Measurements from ENCODE around the gene ARHGEF11.
"Not testable (repeated sequence)": the region's sequence is repeated elsewhere in the genome, so short reads cannot be mapped to it uniquely, and the experiment has no call there.

The ARHGEF11 gene

DNA sequence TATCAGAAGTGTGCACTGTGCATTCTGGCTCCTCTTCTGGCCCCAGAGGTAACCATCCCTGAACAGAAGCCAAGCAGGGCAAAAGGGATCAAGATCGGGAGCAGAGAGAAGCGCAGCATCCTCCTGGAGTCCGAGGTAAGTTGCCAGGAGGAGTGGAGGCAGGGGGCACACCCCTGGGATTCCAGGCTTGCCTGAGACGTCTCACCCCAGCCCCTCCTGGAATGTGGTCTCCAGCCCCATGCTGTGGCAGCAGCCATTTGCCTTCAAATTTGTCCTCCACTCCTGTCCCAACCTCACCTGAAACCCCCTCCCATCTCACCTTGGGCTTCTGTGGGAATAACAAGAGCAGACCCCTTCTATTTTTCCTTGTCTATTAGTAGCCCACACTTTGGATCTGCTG is 115.1 kb downstream of the ARHGEF11 start:
- DNase-seq (ENCODE audit: low read depth) = no peak

DNA sequence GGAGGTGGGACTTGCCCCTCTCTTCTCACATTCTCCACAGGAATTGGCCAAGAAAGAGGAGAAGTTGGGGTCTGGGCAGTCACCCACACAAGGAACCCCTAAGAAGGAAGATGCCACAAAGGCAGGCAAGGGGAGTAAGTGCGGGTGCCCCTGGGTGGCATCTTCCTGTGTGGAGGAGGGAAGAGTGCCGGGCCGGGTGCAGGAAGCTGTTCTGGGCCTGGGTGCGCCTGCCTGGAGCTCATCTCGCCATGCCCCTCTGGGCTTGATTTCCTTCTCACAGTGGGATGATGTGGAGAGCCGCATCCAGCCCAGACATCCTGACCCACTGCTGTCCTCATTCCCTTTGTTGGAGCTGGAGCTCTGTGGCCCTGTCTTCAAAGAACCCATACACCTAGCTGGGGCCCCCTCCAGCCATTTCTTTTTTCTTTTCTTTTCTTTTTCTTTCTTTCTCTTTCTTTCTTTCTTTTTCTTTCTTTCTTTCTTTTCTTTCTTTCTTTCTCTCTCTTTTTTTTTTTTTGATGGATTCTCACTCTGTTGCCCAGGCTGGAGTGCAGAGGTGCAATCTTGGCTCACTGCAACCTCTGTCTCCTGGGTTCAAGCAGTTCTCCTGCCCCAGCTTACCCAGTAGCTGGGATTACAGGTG is 115.8 kb downstream of the ARHGEF11 start:
- no peak for DNase-seq (ENCODE audit: low read depth)

DNA sequence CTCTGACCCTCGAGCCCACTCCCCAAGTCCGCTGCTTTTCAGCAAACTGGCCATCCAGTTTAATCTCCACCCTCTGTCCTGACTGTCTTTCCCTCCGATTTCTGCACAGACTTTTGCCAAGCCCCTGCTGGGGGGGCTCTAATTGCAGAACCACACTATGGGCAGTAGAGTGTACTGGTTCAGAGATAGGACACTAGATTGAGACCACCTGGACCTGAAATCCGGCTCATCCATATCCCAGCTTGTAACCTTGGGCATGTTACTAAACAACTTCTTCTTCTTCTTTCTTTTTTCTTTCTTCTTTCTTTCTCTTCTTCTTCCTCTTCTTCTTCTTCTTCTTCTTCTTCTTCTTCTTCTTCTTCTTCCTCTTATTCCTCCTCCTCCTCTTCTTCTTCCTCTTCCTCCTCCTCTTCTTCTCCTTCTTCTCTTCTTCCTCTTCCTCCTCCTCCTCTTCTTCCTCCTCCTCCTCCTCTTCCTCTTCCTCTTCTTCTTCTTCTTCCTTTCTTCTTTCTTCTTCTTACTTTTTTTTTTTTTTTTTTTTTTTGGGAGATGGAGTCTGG is 117.4 kb downstream of the ARHGEF11 start:
- DNase-seq (ENCODE audit: low read depth) = no peak

DNA sequence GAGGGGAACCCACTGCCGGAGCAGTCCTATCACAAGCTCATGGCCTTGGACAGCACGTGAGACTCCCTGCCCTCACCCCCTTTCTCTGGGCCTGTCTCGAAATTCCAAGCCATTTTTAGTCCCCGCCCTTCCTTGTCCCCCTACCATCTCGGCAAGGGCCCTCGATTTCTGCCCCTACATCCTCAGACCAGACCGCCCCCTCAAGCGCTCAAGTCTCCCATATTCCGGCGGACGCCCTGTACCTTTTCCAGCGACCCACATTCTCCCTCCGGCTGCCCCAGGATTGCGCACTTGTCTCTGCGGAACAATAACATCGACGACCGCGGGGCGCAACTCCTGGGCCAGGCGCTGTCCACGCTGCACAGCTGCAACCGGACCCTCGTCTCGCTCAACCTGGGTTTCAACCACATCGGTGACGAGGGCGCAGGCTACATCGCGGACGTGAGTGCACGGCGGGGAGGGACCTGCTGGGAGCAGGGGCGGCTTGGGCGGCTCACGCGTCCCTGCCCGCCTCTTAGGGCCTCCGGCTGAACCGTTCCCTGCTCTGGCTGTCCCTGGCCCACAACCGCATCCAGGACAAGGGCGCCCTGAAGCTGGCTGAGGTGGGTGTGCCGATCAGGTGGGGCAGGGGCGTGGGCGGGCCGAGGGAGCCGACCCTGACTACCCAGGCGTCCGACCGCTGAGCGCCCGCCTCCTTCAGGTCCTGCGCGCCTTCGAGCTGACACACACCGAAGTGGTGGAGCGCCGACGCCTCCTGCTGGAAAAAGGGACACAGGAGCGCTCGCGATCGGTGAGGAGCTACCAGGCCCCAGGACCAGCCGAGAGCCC is 118.1 kb downstream of the ARHGEF11 start:
- peak; percentile 38 for DNase-seq (ENCODE audit: low read depth)

DNA sequence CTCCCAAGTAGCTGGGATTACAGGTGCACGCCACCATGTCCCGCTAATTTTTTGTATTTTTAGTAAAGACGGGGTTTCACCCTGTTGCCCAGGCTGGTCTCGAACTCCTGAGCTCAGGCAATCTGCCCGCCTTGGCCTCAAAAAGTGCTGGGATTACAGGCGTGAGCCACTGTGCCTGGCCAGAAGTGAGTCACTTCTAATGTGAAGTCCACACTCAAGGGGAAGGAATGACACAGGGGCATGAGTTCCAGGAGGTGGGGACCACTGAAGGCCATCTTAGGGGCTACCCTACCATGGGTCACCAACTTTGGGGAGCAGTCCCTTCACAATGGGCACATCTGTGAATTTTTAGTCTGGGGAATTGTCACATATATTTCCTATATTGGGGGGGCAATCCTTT is 118.8 kb downstream of the ARHGEF11 start:
- not testable (repeated sequence) for DNase-seq (ENCODE audit: low read depth)

DNA sequence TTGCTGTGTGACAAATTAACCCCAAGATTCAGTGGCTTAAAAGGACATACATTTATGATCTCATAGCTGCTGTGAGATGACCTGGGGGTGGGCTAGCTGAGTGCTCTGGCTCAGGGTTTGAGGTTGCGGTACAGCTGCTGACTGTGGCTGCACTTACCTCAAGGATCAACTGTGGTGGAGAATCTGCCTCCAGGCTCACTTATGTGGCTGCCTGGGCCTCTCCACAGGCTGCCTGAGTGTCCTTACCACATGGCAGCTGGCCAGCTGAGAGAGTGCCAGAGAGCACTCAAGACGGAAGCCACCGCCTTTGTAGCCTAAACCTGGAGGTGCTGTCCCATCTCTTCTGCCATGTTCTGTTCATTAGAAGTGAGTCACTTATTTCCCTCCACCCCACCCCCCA is 119.4 kb downstream of the ARHGEF11 start:
- no peak for DNase-seq (ENCODE audit: low read depth)

DNA sequence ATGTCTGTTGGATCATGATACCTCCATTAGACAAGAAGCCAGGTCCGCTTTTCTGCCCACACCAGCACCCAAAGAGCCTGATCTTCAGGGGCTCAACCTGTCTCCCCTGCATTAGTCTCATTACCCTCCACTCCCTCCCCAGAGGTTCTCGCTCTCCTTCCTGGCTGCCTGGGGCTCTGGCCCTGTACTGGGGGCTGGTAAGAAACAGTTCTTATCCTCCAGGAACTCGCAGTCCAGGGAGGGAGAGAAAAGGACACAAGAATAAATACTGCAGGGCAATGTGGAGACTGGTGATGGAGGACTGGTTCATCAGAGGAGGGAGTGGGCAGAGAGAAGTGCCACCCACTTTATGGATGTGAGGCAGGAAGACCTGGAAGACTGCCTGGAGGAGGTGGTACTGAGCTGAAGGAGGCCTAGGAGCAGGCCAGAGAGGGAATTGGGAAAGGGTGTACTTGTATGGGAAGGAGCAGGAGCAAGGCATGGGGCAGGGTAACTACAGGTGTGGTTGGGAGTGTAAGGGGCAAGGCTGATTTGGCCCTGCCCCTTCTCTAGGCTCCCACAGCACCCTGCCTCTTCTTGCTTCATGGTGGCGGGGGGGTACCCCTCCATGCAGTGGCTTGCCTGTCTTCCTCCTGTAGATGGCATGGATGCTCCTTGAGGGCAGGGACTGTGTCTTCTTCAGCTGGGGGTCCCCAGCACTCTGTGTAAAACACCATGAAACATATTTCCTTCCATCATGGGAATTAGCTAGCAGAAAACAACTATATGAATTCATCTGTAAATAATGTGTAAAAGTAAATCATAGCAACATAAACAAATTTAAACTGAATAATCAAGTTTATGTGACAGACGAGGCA is 120.2 kb downstream of the ARHGEF11 start:
- DNase-seq (ENCODE audit: low read depth) = no peak

DNA sequence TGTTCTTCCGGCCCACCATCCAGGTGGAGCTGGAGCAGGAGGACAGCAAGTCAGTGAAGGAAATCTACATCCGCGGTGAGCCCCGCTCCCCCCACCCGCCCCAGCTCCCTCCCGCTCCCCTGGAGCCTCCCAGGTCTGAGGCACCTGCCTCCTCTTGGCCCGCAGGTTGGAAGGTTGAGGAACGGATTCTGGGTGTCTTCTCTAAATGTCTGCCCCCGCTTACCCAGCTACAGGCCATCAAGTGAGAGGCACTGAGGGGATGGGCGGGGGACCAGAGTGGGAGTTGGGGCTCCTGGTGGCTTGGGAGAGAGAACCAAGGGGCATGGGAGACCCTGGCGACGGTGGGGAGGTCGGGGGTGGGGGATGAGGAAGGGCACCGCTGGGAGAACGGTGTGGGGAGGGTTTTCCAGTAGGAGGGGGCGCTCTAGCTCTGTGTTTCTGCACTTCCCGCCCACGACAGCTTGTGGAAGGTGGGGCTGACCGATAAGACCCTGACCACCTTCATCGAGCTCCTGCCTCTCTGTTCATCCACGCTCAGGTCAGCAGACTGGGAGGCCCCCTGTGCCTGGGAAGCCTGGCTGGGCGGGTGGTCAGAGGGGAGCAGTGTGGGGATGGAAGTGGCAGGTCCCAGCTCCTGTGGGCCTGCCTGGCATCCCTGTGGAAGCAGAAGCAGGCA is 120.9 kb downstream of the ARHGEF11 start:
- no peak for DNase-seq (ENCODE audit: low read depth)

DNA sequence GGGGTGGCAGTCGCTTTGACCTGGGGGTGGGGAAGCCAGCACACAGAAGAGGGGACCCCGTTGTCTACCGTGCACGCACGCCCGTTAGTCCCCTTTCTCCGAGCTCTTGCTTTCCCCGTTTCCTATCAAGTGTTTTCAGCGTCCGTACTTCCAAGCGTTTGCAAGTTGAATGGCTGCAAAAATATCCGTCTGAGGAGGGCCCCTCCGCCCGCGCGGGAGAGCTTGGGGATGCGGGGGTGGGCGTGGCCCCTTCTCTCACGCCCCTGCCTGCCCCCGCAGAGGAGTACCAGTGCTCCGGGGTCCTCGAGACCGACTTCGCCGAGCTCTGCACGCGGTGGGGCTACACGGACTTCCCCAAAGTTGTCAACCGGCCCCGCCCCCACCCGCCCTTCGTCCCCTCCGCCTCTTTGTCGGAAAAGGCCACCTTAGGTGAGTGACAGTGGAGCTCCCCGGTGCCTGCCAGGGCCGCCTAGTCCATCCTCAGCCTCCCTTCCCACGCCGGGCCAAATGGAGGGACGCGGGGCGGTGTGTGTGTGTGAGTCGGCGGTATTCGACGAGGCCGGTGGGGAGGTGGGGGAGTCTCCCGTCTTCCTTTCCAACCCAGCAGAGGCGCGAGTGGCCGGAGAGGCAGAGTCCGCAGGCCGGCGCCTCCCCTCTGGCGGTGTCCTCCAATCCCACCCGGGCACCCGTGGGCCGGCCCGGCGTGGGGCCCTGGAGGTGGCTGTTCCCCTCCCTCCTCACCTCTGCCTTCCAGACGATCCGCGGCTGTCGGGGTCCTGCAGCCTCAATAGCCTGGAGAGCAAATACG is 121.7 kb downstream of the ARHGEF11 start:
- DNase-seq (ENCODE audit: low read depth) = no peak

DNA sequence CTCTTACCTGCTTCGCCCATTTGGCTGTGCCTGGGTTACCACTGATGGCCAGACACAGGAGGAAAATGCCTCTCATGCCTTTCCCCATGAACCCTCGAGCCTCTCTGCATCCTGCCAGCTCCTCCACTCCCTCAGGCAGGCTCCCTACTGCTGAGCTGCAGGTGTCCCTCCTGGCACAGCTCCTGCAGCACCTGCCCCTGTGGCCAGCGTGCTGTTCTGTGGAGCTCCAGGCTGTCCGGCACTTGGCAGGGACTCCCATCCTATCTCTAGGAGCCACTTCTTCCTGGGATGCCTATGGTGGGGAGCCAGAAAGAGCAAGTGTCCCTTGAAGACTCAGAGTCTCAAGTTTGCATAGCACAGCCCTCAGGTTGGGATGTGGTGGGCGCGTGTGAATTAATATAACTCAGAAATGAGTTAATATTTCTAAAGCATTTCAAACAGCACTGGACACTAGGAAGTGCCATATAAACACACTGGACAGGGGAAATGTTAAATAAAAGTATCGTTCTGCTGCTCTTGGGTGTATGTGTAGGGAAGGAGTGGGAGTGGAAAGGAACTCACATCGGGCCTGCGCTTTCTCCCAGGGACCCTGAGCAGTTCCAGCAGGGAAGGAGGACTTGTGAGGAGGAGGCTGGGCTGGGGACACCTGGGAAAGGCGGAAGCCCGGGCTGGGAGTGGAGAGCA is 122.4 kb downstream of the ARHGEF11 start:
- DNase-seq (ENCODE audit: low read depth) = no peak

DNA sequence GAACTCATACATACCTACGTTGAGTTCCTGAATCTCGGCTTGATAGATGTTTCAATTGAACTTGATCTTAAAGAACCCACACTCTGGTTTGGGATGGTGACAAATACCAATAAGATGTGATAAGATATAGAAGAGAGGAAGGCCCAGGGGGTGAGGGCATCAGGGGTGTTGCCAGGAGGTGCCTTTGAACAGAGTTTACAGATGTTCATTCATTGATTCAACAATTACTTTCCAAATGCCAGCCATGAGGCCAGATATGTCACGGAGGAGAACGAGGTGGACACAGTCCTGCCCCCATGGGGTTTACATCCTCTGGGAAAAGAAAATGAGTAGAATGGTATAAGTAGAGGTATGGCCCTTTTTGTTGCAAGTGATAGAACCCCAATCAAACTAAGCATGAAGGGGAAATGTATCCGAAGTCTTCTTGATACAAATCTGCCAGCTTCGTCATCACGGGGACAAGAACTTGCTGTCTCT is 124.5 kb downstream of the ARHGEF11 start:
- DNase-seq (ENCODE audit: low read depth) = no peak

DNA sequence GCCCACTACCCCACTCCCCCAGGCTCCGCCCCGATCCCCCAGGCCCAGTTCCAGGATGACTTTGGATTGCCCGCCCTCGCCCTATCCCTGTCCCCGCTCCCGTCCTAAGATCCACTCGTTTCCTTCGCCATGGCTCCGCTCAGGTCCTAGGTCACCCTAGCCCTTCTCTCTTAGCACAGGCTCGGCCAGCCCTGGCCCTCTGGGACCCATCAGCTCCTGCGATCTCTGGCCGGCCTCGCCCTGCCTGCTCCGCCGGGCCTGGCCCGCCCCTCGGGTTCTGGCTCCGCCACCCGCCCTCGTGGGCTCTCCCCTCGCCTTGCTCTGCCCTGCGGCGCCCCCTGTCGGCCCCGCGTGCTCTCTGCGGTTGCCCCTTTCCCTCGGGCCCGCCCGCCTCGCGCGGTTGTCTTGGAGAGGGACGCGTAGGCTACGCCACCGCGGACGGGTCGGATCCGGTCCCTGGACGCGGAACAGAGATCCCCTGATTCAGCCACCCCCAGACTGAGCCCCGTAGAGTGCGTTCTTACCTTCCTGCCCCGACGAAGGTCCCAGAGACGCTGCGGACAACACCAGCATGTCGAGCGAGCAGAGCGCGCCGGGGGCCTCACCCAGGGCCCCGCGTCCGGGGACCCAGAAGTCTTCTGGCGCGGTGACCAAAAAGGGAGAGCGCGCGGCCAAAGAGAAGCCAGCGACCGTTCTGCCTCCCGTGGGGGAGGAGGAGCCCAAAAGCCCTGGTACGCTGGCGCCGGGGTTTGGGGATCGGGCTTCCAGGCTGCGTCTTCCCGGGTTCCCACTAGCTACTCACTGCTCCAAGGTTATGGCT is 125.1 kb downstream of the ARHGEF11 start, which contains the start of gene LRRC71:
LRRC71 (plus strand) TSS at position 400 of the 820 bp plus-strand sequence; CDS start at position 572, 172 bp downstream.
- DNase-seq (ENCODE audit: low read depth) = peak; percentile 50

DNA sequence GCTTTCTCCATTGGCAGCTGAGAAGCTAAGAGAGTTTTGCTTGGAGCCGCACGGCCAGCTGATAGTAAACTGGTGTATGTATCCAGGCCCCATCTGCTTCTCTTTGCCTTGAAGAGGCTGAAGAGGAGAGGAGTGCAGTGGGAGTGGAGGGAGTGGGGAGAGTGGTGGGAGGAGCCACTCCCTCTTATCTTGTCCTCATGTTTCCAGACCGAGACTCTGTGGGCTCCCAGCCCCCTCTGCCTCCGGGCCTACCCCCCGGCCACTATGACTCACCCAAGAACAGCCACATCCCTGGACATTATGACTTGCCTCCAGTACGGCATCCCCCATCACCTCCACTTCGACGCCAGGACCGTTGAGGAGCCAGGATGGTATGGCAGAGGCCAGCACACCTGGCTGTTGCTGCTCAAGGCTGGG is 131.1 kb downstream of the ARHGEF11 start:
- no peak for DNase-seq (ENCODE audit: low read depth)

DNA sequence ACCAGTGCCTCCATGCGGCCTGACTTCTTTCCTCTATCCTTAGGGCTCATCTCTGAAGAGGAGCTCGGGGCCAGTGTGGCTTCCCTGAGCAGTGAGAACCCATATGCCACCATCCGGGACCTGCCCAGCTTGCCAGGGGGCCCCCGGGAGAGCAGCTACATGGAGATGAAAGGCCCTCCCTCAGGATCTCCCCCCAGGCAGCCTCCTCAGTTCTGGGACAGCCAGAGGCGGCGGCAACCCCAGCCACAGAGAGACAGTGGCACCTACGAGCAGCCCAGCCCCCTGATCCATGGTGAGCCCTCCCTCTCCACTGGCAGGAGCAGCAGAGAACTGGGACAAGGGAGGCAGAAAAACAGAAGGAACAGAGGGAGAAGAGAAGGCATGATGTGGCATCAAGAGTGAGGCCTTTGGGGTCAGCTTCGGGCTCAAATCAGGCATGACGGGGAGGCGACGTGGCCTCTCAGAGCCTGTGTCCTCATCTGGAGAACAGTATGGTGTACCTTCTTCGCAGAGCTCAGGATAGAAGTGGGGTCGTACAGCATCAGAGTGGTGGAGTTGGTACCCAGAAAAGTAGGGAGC is 131.6 kb downstream of the ARHGEF11 start:
- no peak for DNase-seq (ENCODE audit: low read depth)

DNA sequence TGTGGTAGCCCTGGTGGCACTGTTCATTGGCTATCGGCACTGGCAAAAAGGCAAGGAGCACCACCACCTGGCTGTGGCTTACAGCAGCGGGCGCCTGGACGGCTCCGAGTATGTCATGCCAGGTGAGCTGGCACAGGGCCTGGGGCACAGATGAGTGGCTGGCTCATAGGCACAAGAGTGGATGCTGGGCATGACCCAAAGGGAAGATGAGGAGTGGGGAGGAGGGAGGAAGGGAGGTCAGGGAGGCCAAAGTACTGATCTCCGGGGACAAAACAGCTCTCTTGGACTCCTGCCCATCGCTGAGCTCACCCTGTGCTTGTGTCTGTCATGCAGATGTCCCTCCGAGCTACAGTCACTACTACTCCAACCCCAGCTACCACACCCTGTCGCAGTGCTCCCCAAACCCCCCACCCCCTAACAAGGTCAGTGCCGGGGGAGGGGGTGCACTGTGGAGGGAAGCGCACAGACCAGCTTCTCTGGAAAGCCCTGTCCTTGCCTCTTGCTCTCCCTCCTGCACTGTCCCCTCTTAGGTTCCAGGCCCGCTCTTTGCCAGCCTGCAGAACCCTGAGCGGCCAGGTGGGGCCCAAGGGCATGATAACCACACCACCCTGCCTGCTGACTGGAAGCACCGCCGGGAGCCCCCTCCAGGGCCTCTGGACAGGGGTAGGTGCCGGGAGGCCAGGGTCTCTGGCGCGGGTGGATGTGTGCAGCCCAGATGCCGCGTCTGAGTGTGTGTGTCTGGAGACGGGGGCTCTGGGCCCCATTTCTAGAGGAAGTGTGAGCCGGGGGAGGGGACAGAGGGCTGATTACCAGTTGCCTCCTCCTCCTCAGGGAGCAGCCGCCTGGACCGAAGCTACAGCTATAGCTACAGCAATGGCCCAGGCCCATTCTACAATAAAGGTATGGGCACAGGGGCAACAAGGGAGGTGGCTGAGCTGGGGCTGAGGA is 132.4 kb downstream of the ARHGEF11 start:
- no peak for DNase-seq (ENCODE audit: low read depth)

DNA sequence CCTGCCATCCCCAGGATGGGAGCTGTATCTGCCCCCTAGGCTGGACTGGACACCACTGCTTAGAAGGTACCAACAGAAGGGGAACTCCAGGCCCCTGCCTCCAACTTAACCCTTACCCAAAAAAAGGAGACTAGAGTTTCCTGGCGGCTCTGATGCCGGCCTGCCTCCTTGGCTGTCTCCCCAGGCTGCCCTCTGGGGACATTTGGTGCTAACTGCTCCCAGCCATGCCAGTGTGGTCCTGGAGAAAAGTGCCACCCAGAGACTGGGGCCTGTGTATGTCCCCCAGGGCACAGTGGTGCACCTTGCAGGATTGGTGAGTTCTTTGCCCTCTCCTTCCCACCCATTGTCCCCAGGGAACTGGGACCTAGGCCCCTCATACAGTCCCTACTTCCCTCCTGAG is 133.2 kb downstream of the ARHGEF11 start:
- no peak for DNase-seq (ENCODE audit: low read depth)

DNA sequence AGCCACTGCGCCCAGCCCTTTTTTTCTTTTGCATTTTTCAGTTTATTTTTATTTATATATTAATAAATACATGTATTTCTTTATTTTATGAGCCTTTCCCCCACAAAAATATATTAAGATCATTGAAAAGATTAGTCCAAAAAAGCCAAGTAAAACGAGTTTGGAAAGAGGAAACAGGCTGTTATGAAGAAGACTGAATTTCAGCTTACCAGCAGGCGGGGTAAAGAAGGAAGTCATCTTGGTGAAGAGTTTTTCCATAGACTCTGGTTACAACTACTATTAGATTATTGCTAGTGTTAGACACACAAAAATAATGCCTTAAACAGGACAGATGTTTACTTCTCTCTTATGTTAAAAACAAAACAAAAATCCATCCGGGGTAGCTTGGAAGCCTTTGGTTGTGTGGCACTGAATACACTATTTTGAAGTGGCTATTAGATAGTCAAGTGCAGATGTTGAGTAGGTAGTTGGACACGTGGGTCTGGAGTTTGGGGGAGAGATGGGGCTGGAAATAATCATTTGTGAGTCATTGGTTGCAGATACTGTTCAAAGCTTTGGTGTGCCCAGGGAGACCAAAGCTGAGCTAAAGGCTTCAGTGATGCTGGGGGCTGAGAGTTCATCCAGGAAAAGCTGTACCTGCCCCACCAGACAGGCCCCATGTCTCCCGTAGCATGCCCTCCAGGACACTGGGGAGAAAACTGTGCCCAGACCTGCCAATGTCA is 133.8 kb downstream of the ARHGEF11 start:
- DNase-seq (ENCODE audit: low read depth) = no peak

Measured in stimulated activated CD8-positive, alpha-beta memory T cell treated with anti-CD3 and anti-CD28 coated beads, Interleukin-7, amount 100 ng/mL, for 24 hours (primary cell).